Lower lobe of right lung (tissue), 2 donors: ENCODE data around the gene CHM. TPM values are rescaled to one million over a fixed set of nuclear protein-coding genes. Genes with fewer than 3 reads are reported as not detected.
A peak's percentile ranks its signal among the peaks of the same experiment; 100 is the strongest.

Experiments used
- ATAC-seq, 2 donors: fragments of 200-7000 bp; cut with Tn5 transposase; one replicate each; pipeline ENCODE4 v1.9.1; 2020 to 2022; ENCODE audit warnings: mild to moderate bottlenecking in 2 of 2, moderate library complexity in 2 of 2
- DNase-seq: peaks from one replicate; pipeline ENCODE4 v3.0.0-alpha.2; 2020
- H3K27ac ChIP-seq: fragments of 200-600 bp; one replicate; pipeline ENCODE4 v1.8.0; 2022
- H3K27me3 ChIP-seq: fragments of 200-600 bp; one replicate; pipeline ENCODE4 v1.8.0; 2022; ENCODE audit warnings: low read depth
- H3K36me3 ChIP-seq: fragments of 200-600 bp; one replicate; pipeline ENCODE4 v1.8.0; 2022; ENCODE audit warnings: mild to moderate bottlenecking
- H3K4me1 ChIP-seq: fragments of 200-600 bp; one replicate; pipeline ENCODE4 v1.8.0; 2022
- H3K4me3 ChIP-seq: fragments of 200-600 bp; one replicate; pipeline ENCODE4 v1.8.0; 2022; ENCODE audit warnings: mild to moderate bottlenecking
- H3K9me3 ChIP-seq: fragments of 200-600 bp; one replicate; pipeline ENCODE4 v1.8.0; 2022
- intact Hi-C: fragments of 100-400 bp; cut with DNase I; formaldehyde crosslinking; loops from one replicate; pipeline ENCODE4 v1.11.0; 2022
- total RNA-seq: library from RNA; stranded (reverse); fragmentation: NEBNext Ultra II Directional; extraction: Animal tissue kit (Norgen Biotek cat#: 25700); gene quantifications from one replicate; pipeline ENCODE4 v1.2.1, GENCODE V29; 2021
- TF ChIP-seq, protein P1 (sequence below): fragments of 200-600 bp; IDR thresholded peaks from one replicate; pipeline ENCODE4 v1.8.0; 2022; ENCODE audit warnings: antibody characterized with exemption, mild to moderate bottlenecking
- donor health status: DM: no; HTN: yes; CAD: no; lungs with severe emphysema.

Gene CHM
- total RNA-seq, 1 donor from 2014 or later: 21.9 TPM

DNA sequence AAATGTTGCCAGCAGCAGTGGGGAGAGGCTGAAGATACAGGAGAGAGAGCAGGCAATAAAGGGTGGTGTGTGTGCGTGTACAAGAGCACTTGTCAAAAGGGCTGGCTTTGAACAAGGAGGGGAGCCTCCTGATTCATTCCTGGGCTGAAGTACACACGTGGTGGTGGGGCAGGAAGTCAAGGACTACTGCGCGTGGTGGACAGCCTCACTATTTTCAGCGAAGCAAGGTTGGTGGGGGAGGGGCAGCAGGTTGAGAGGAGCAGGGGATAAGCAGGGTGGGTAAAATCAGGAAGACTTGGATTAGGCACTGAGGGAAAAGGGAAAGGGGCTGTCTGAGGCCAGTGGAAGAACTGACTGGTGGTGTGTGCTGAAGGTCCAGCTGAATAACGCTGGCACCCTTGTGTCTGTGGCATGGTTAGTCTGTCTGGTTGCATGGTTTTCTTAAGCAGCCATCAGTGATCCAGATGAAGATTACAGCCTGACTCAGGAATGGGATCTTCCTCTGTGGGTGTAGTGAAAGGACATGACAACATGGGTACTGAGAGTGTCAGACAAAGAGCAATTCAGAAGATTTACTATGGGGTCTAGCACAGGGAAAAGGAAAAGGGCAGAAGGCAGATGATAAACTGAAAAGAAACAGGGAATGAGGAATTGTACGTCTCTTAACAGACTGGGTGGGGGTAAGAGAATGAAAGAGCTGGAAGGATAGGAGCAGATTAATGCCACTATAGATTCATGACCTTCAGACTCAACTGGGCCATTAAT lies 149.8 kb downstream of the CHM start:
- no peak overlapping the region for H3K27ac ChIP-seq
- intact Hi-C loops: no loop called here
- H3K4me3 ChIP-seq: no peak overlapping the region
- H3K36me3 ChIP-seq: peaks cover 13% of the 10 kb centered on the region
- TF ChIP-seq, protein P1, sequence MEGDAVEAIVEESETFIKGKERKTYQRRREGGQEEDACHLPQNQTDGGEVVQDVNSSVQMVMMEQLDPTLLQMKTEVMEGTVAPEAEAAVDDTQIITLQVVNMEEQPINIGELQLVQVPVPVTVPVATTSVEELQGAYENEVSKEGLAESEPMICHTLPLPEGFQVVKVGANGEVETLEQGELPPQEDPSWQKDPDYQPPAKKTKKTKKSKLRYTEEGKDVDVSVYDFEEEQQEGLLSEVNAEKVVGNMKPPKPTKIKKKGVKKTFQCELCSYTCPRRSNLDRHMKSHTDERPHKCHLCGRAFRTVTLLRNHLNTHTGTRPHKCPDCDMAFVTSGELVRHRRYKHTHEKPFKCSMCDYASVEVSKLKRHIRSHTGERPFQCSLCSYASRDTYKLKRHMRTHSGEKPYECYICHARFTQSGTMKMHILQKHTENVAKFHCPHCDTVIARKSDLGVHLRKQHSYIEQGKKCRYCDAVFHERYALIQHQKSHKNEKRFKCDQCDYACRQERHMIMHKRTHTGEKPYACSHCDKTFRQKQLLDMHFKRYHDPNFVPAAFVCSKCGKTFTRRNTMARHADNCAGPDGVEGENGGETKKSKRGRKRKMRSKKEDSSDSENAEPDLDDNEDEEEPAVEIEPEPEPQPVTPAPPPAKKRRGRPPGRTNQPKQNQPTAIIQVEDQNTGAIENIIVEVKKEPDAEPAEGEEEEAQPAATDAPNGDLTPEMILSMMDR: no peak
- no peaks in the 10 kb centered on the region for H3K27me3 ChIP-seq
- H3K9me3 ChIP-seq: no peaks in the 10 kb centered on the region
- H3K4me1 ChIP-seq: no peaks in the 10 kb centered on the region
- ATAC-seq (peak in 1 of 2 donors; percentile 43), DNase-seq (no peak)

DNA sequence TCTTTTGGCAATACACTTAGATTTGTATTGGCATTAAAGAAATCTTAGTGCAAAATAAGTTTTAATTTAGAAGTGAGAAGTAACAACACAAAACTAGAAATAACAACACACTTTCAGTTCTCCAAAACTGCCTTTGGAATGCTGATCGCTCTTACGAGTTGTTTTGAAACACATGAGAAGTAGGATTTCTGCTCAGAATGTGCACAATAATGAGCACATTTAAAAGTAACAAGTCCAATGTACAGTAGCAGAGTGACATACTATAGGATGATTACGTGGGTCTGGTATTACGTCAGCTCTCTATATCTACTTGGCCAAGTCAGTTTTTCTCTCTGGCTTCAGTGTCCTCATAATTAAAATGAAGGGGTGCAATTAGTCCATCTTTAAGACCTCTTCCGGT lies 164.8 kb downstream of the CHM start:
- TF ChIP-seq, protein P1: no peak

DNA sequence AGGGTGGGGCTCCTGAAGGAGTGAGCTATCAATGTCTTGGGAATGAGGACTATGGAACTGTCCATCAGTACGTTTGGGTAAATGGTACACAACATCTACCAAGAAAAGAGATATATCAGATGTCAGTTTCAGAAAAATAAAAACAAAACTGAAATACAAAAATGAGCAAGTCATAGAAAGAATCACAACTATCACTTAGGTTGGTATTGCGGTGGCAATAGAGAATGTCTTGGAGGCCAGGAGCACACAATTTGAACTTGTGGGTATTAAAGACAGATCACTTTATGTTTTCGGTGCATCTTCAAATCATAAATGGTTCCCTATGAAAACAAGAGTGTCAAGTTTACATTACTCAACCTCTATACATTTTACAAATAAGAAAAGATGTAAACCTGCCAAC lies 176.8 kb downstream of the CHM start:
- no peaks in the 10 kb centered on the region for H3K27me3 ChIP-seq
- no peaks in the 10 kb centered on the region for H3K9me3 ChIP-seq
- ATAC-seq: no peak
- H3K36me3 ChIP-seq: peaks cover 4% of the 10 kb centered on the region
- no peak for DNase-seq
- no peak overlapping the region for H3K4me3 ChIP-seq
- intact Hi-C loops: no loop called here
- TF ChIP-seq, protein P1: no peak
- H3K27ac ChIP-seq: no peak overlapping the region
- no peaks in the 10 kb centered on the region for H3K4me1 ChIP-seq

More for the DNA sequence above, 164.8 kb downstream of the CHM start:
- ATAC-seq: no peak
- Histone ChIP-seq H3K36me3 (peaks cover 6% of the 10 kb centered on the region), H3K4me1 (no peaks in the 10 kb centered on the region), H3K27me3 (no peaks in the 10 kb centered on the region), H3K9me3 (no peaks in the 10 kb centered on the region), H3K27ac (no peak overlapping the region), H3K4me3 (no peak overlapping the region)
- intact Hi-C loops: no loop called here
- DNase-seq: no peak

DNA sequence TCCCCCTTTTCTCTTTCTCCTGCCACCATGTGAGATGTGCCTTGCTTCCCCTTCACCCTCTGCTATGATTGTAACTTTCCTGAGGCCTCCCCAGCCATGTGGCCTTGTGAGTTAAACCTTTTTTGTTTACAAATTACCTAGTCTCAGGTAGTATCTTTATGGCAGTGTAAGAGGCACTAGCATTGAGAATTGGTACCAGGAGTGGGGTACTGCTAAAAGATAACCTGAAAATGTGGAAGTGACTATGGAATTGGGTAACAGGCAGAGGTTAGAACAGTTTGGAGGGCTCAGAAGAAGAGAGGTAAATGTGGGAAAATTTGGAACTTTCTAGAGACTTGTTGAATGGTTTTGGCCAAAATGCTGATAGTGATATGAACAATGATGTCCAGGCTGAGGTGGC lies 182.0 kb downstream of the CHM start:
- Histone ChIP-seq H3K9me3 (no peaks in the 10 kb centered on the region), H3K27ac (no peak overlapping the region), H3K4me1 (no peaks in the 10 kb centered on the region), H3K36me3 (peaks cover 14% of the 10 kb centered on the region), H3K27me3 (no peaks in the 10 kb centered on the region), H3K4me3 (no peak overlapping the region)
- TF ChIP-seq, protein P1: no peak
- no peak for DNase-seq
- intact Hi-C loops: no loop called here
- ATAC-seq: no peak

DNA sequence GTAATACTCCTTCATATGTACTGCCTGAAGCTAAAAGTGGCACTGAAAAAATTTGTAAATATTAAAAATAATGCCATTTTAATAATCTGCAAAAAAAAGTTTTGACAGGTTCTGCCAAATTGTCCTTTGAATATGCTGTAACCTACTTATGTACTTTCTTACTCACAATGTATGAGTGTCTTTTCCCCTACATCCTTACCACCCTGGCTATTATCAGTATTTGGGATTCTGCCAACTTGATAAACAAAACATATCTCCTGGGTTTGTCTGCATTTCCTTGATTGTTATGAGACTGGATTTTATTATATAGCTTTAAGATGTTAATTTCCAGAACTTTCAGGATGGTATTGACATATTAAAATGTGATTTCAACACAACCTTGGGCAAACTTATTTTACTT lies 187.9 kb downstream of the CHM start:
- no peak for ATAC-seq
- TF ChIP-seq, protein P1: no peak
- no peaks in the 10 kb centered on the region for H3K4me1 ChIP-seq
- intact Hi-C loops: no loop called here
- no peak overlapping the region for H3K4me3 ChIP-seq
- H3K27me3 ChIP-seq: no peaks in the 10 kb centered on the region
- peaks cover 14% of the 10 kb centered on the region for H3K36me3 ChIP-seq
- no peak overlapping the region for H3K27ac ChIP-seq
- no peak for DNase-seq
- no peaks in the 10 kb centered on the region for H3K9me3 ChIP-seq
